Neural crest cell (in vitro differentiated cells): ENCODE results near the gene THEM4. TPM values are rescaled to one million over a fixed set of nuclear protein-coding genes. Genes with fewer than 3 reads are reported as not detected.

Experiments
- DNase-seq: peaks from one replicate; pipeline ENCODE4 v3.0.0; 2021; ENCODE audit warnings: low read depth, mixed read lengths, low spot score
- H3K27ac Mint-ChIP-seq: one replicate; pipeline ENCODE4 v1.8.0; 2021; ENCODE audit warnings: mild to moderate bottlenecking, mixed read lengths; ENCODE audit not compliant: unreplicated experiment
- H3K27me3 Mint-ChIP-seq: 2 replicates; pipeline ENCODE4 v1.8.0; 2021; ENCODE audit warnings: low read depth, mild to moderate bottlenecking, mixed read lengths
- H3K36me3 Mint-ChIP-seq: 2 replicates; pipeline ENCODE4 v1.8.0; 2021; ENCODE audit warnings: low read depth, mild to moderate bottlenecking, mixed read lengths
- H3K4me1 Mint-ChIP-seq: 2 replicates; pipeline ENCODE4 v1.8.0; 2021; ENCODE audit warnings: mixed read lengths
- H3K4me3 Mint-ChIP-seq: one replicate; pipeline ENCODE4 v1.8.0; 2021; ENCODE audit warnings: mild to moderate bottlenecking, mixed read lengths
- H3K9me3 Mint-ChIP-seq: 2 replicates; pipeline ENCODE4 v1.8.0; 2021; ENCODE audit warnings: mixed read lengths
- total RNA-seq: library from RNA; stranded (reverse); gene quantifications from 2 replicates; pipeline ENCODE4 v1.2.1, GENCODE V29; 2021
- TF ChIP-seq, protein P1 (sequence below): fragments of 200-600 bp; sonication (generic); conservative IDR thresholded peaks from 2 replicates; pipeline ENCODE4 v1.5.0; 2021; ENCODE audit warnings: antibody characterized with exemption, mild to moderate bottlenecking

The THEM4 gene
- total RNA-seq, 1 donor from 2014 or later = 21.6 TPM

DNA sequence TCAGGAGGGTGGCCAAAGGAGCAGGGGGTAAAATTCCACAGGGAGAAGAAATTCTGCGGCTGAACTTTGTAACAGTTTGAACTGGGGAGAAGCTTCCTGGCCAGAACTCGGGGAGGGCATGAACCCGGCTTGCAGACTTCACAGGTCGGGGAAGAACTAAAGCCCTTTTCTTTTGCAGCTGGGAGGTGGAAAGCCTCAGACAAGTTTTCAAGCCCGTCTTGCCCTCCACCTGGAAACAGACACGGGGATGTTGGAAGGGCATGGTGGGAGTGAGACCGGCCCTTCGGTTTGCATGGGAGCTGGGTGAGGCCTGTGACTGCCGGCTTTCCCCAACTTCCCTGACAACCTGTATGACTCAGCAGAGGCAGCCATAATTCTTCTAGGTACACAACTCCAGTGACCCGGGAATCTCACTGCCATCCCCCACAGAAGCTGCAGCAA, 11.3 kb downstream of the THEM4 start:
- Mint-ChIP-seq H3K4me1 (no peaks in the 10 kb centered on the region), H3K4me3 (no peak overlapping the region), H3K36me3 (peaks cover 41% of the 10 kb centered on the region), H3K27ac (no peak overlapping the region), H3K27me3 (no peaks in the 10 kb centered on the region), H3K9me3 (peaks cover 18% of the 10 kb centered on the region)
- no peak for DNase-seq
- TF ChIP-seq, protein P1, sequence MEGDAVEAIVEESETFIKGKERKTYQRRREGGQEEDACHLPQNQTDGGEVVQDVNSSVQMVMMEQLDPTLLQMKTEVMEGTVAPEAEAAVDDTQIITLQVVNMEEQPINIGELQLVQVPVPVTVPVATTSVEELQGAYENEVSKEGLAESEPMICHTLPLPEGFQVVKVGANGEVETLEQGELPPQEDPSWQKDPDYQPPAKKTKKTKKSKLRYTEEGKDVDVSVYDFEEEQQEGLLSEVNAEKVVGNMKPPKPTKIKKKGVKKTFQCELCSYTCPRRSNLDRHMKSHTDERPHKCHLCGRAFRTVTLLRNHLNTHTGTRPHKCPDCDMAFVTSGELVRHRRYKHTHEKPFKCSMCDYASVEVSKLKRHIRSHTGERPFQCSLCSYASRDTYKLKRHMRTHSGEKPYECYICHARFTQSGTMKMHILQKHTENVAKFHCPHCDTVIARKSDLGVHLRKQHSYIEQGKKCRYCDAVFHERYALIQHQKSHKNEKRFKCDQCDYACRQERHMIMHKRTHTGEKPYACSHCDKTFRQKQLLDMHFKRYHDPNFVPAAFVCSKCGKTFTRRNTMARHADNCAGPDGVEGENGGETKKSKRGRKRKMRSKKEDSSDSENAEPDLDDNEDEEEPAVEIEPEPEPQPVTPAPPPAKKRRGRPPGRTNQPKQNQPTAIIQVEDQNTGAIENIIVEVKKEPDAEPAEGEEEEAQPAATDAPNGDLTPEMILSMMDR = no peak

DNA sequence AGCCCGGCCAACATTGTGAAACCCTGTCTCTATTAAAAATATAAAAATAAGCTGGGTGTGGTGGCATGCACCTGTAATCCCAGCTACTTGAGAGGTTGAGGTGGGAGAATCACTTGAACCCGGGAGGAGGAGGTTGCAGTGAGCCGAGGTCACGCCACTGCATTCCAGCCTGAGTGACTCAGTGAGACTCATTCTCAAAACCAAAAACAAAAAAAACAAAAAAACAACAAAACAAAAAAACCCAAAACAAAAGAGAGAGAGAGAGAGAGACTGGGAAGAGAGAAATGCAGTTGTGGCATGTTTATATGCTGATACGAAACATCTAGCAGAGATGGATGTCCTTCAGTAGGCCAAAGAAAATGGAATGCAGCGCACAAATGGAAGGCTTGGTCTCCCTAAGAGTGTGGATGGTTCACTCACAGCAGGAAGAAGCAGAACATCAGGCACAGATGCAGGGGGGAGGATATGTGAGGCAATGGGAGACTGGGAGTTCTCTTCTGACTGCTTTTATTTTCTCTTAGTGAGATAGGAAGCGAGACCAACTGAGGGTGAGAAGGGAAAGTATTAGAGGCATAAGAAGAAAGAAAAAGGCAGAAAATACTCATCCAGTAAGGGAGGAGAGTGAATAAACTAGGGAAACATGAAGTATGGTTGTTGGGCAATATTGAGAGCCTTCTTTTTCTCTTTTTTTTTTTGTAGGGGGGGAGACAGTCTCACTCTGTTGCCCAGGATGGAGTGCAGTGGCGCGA, 16.0 kb downstream of the THEM4 start:
- no peak for DNase-seq
- Mint-ChIP-seq H3K4me1 (no peaks in the 10 kb centered on the region), H3K27me3 (no peaks in the 10 kb centered on the region), H3K27ac (no peak overlapping the region), H3K9me3 (no peaks in the 10 kb centered on the region), H3K4me3 (no peak overlapping the region), H3K36me3 (peaks cover 28% of the 10 kb centered on the region)
- TF ChIP-seq, protein P1 = no peak

DNA sequence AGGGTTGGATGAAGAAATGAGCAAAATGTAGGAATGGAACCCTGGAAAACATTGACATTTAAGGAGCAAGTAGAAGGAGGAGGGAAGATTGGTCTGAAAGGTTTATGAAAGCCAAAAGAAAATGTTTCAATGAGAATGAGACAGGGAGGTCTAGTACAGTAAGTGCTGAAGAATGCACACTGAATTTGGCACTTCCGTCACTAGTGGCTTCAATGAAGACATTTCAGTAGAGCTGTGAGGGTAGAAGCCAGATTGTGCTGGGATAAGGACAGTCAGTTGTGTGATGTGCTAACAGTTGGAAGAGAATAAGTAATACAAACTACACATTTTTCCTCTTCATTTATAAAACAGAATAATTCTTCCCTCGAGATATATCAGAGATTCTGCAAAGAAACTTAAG, 17.1 kb downstream of the THEM4 start:
- no peak for DNase-seq
- H3K36me3 Mint-ChIP-seq = peaks cover 35% of the 10 kb centered on the region
- TF ChIP-seq, protein P1 = no peak
- H3K27me3 Mint-ChIP-seq = no peaks in the 10 kb centered on the region
- H3K9me3 Mint-ChIP-seq = no peaks in the 10 kb centered on the region
- H3K4me3 Mint-ChIP-seq = no peak overlapping the region
- H3K27ac Mint-ChIP-seq = no peak overlapping the region
- H3K4me1 Mint-ChIP-seq = no peaks in the 10 kb centered on the region

DNA sequence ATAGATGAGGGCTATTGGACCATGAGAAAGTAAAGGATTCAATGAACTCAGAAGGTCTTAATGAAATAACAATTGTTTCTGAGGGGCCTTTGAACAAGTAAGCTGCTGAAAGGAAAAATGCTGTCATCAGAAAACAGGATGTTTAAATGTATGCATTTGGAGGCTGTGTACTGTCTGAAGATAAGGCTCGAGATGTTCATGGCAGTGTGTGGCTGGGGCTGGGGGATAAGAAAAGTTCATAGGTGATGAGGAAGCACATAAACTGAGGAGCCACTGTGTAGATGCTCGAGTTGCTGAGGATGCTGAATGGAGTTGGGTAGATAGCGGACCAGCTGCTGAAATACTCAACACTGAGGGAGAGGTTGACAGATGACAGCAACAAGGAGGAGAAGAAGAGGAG, 17.8 kb downstream of the THEM4 start:
- H3K27me3 Mint-ChIP-seq = no peaks in the 10 kb centered on the region
- no peak overlapping the region for H3K4me3 Mint-ChIP-seq
- H3K9me3 Mint-ChIP-seq = no peaks in the 10 kb centered on the region
- H3K4me1 Mint-ChIP-seq = no peaks in the 10 kb centered on the region
- H3K36me3 Mint-ChIP-seq = peaks cover 36% of the 10 kb centered on the region
- DNase-seq = no peak
- TF ChIP-seq, protein P1 = no peak
- H3K27ac Mint-ChIP-seq = no peak overlapping the region

DNA sequence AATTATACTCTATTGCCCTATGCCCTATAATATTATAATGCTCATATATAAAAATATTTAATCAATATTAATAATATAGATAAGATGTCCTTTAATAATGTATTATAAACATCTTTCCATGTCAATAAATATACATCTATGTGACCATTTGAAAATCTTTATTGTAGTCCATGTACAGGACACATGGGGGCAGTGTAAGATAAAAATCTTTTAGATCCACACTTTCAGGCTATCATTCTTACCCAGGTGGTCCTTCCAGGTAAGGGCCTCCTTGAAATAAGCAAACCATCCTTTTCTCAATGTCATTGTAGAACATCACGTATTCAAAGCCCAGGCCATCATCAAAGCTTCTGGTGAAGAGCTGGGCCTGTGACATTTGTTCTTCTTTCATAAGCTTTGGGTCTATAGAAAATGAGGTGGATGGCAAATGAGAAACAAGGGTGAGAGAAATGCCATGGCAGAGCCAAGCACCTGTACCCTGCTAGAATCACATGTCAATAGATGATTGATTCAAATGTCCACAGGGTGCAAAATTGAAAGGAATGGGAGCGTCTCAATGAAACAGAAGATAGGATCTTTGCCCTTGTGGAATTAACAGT, 20.2 kb downstream of the THEM4 start:
- no peak overlapping the region for H3K4me3 Mint-ChIP-seq
- DNase-seq = no peak

More for the DNA sequence above, 20.2 kb downstream of the THEM4 start:
- Mint-ChIP-seq H3K4me1 (no peaks in the 10 kb centered on the region), H3K36me3 (peaks cover 32% of the 10 kb centered on the region), H3K9me3 (no peaks in the 10 kb centered on the region), H3K27me3 (no peaks in the 10 kb centered on the region), H3K27ac (no peak overlapping the region)
- TF ChIP-seq, protein P1 = peak; percentile 67
